Activated CD4-positive, alpha-beta T cell treated with anti-CD3 and anti-CD28 coated beads, Interleukin-2, amount 50 U/mL, for 16 hours (primary cell): ENCODE data around the gene DHX40.
"Not testable (repeated sequence)": the region's sequence is repeated elsewhere in the genome, so short reads cannot be mapped to it uniquely, and the experiment has no call there.

ENCODE experiments used
- DNase-seq: peaks from one replicate; pipeline ENCODE4 v3.0.0-alpha.2; 2020

Gene DHX40

DNA sequence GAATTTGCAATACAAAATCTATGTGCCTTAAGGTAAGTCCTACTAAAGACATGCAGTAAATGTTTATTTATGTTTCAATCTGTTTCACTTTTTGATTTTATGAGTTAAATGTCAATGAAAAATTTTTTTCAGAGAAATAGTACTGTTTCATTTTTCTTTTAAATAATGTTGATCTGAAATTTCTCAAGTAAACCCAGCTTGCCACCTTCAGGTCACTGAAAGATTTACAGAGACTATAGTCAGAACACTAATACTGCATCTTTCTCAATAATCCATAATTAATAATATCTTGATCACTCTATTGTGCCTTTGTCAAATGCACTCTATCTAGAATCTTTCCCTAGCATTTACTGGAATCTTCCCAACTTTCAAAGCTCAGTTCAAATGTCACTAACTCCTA is 6.5 kb upstream of the DHX40 start:
- no peak for DNase-seq

DNA sequence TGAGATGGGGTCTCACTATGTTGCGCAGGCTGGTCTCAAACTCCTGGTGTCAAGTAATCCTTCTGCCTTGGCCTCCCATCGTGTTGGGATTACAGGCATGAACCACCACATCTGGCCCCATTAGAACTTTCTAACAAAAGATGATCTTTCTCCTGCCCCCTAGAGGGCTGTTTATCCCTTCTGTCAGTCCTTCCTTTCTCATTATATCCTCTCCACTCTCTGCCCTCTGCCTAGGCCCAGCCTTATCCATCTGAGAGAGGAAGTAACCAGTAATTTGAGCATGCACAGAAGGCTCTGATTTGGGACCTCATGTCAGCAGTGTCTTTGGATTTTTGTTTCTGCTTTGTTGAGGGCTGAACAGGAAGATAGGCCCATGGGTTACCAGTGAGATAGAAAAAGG is 4.4 kb upstream of the DHX40 start:
- DNase-seq = peak; percentile 31

DNA sequence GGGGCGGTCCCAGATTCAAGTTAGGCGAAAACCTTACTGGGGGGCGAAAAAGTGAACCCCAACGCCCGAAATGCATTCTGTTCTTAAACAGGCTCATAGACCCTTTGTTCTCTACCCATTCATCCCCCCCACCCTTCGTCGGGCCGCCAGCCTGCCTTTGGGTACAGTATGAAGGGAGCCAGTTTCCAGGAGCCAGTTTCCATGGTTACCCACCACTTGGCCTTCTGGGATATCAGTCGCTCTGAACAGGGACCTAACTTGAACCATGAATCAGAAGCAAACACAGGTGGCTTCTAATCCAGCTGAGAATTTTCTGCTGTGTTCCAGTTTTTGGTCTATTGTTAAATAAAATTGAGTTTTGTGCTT is 532 bp downstream of the DHX40 start:
- peak; percentile 71 for DNase-seq

DNA sequence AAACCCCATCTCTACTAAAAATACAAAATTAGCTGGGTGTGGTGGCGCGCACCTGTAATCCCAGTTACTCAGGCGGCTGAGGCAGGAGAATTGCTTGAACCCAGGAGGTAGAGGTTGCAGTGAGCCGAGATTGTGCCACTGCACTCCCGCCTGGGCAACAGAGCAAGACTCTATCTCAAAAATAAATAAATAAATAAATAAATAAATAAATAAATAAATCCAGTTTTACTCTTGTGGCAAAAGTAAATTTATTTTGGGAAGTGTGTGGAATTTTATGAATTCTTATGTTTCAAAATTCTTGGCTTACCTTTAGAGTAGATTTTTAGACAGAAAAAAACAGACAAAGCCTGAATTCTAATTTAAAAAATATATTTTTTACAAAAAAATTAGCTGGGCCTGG is 3.7 kb downstream of the DHX40 start:
- not testable (repeated sequence) for DNase-seq

DNA sequence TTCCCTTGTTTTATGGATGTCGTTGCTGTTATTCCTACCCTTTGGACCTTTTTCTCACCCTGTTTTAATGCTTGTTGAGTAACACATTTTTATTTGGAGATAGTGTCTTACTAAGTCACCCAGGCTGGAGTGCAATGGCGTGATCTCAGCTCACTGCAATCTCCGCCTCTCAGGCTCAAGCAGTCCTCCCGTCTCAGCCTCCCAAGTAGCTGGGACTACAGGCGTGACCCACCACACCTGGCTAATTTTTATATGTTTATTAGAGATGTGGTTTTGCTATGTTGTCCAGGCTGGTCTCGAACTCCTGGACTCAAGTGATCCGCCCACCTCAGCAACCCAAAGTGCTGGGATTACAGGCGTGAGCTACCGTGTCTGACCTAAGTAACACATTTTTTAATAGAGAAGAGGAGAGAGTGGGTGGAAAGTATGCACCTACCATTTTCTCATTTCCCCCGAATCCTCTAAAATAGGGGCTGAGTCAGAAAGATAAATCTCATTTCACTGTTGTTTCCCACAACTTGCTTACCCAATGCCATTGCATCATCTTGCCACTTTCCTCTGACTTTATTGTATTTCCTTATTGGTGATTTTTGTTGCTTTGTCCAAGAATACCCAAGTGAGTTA is 7.0 kb downstream of the DHX40 start:
- peak; percentile 68 for DNase-seq

DNA sequence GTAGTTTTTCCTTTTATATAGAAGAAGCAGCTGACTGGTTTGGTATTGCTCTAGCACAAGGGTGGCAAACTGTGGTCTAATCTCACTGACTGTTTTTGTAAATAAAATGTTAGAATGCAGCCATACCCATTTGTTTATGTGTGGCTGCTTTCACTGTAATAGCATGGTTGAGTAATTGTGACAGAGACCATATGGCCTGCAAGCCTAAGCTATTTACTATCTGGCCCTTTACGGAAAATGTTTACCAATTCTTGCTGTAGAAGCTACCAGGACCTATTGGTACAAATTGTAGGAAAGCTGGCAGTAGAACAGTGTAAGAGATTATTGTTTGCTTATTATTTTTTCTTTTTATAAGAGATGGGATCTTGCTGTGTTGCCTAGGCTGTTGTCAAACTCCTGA is 18.8 kb downstream of the DHX40 start:
- not testable (repeated sequence) for DNase-seq

DNA sequence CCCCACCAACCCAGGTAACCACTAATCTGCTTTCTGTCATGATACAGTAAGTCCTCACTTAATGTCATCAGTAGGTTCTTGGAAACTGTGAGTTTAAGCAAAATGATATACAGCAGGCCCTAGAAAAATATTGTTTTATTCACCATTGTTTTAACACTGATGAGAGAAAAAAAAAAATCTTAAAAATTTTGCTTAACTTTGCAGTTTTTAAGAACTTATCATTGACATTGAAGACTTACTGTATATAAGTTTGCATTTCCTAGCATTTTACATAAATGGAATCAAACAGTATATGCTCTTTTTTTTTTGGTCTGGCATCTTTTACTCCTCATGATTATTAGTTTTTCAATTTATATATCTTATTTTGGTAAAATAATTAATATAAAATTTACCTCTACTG is 34.8 kb downstream of the DHX40 start:
- DNase-seq = no peak

DNA sequence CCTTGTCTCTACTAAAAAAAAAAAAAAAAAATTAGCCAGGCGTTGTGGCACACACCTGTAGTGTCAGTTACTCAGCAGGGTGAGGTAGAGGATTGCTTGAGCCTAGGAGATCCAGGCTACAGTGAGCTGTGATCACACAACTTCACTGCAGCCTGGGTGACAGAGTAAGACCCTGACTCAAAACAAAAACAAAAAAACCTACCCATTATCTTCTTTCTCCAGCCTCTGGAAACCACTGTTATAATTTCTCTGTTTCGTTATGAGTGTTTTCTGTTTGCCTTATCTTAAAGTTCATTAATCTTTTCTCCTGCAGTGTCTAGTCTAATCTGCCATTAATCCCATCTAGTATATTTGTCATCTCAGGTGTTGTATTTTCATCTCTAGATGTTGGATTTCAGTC is 35.7 kb downstream of the DHX40 start:
- peak; percentile 85 for DNase-seq

DNA sequence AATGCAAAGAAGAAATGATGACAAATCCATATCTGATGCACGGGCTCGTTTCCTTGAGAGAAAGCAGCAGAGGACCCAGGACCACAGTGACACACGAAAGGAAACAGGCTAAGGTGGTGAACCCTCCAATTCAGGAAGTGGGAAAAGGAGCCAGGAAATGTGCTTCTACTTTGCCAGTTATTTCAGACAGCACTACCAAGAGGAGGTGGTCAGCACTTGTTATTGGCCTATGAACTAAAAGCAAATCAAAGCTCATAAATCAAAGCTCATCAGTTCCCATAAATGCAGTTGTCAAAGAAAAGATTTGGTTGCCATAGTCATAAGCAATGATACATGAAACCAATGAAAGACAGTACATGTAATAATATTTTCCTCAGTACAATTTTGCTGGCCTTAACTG is 41.7 kb downstream of the DHX40 start:
- no peak for DNase-seq

DNA sequence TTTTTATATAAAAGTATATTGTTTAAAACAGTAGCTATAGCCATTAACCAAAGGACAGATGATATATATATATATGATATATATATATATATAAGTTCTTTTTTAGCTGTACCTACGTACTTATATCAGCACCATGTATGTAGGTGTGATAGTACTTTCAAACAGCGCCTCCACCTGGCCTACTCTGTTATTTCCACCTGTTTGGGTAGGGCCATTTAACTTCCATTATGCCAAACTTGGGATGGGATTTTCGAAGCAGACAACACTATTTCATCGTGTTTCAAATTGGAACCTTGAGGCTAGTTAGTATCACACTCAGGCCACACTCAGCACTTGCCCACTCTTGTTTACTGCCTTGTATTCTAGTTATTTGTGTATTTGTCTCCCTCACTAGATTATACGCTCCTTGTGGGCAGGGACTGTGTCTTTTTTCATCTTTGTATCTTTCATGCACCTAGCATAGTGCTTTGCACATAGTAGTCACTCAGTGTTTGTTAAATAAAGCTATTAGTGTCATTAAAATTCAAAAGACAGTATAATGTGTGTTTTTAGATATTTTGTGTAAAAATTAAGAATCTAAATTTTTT is 42.5 kb downstream of the DHX40 start:
- no peak for DNase-seq

DNA sequence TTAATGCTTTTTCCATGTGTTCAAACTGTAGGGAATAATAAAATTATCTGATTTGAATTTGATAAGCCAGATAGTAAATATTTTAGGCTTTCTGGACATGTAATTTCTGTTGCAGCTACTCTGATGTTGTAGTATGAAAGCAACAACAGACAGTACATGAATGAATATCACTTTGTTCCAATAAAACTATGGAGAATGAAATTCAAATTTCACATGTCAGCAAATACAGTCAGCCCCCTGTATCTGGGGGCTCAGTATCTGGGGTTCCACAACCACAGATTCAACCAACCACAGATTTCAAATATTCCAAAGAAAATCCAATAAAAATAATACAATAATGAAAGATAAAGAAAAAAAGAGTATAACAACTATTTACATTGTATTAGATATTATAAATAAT is 46.1 kb downstream of the DHX40 start:
- DNase-seq = no peak

DNA sequence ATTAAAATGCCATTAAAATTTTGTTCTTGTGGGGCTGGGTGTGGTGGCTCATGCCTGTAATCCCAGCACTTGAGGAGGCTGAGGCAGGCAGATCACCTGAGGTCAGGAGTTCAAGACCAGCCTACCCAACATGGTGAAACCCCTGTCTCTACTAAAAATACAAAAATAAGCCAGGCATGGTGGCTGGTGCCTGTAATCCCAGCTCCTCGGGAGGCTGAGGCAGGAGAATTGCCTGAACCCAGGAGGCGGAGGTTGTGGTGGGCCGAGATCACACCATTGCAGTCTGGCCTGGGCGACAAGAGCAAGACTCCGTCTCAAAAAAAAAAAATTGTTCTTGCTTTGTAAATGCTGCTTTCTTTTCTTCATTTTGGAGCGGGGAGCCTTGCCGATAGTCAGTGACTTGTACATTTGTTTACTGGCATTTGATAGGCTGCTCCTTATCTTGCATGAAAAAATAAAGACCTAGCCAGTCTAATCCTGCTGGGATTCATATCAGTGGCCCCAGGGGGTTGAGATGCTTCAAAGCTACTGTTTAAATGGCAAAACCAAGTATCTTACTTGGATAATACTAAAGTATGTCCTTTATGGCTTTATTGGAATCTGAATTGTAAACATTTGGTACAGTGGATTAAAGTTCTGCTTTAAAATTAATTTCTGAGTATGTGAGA is 51.0 kb downstream of the DHX40 start:
- DNase-seq = no peak

DNA sequence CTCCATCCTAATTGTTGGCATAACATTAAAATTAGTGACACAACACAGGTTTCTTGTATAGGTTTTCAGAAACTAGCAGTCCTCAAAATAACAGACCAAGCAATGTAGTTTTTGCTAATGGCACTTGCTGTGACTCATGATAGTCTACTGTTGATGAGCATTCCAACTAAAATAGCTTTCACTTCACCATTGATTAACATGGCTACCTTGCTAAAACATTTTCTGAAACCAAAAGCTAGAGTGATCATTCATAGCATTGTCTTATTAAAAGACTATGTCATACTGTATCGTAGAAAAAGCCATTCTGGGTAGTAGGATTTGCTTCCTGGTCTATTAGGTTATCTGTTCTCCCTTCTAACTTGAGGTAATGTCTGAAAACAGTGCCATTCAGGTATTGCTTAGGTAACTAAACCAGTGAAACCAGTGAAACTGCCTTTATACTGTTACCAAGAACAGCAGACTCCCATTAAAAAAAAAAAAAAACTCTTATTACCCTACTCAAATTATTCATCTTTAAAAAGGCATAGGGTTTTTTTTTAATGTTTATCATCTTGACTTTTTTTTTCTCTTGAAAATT is 51.8 kb downstream of the DHX40 start:
- no peak for DNase-seq

DNA sequence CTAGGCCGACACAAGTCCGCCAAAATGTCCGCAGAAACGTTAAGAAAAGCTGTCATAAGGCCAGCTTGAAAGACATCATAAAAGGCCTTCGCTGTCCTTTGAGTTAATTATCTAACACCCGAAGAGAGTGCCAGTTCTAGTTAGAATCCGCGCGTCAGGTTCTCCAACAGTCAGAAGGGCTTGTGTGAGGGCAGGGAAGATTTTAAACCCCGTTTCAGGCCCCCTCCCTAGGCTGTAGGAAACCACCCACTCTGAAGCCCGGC is 53.6 kb downstream of the DHX40 start:
- DNase-seq = no peak

DNA sequence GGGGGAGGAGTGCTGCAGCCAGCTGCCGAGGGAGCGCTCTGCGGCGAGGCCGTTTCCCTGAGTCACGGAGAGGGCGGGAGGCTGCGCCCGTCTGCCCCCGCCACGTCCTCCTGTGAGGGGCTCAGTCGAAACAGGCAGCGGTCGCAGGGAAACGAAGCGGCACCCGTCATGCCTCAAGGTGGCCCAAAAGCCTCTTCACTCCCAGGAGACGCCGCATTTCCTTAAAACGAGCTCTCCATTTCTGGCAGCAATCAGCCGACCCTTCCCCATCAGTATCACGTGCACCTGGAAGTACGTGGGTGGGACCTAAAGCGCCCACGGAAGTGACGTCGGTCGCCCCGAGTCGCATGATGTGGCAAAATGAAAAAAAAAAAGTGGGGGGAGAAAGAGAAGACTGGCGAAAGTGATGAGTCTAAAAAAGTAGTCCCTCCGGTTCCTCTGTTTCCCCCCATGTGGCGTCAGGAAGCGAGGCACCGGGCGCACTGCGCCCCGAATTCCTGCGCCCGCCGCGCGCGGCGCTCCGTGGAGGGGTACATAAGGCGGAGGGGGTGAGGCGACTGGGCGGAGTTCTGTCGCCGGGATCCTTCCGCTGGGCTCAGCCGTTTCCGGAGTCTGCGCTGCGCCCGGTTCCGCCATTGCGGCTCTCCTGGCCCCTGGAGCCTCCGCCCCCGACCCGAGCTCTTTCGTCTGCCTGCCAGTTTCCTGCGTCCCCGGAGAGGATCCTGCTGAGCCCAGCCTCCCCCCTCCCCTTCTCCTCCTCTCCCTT is 54.1 kb downstream of the DHX40 start, which contains the start of gene CLTC:
TSS of gene CLTC (plus strand) at position 598 of the 766 bp plus-strand sequence. CDS start 237 bp downstream, outside the sequence.
- DNase-seq = peak; percentile 93

DNA sequence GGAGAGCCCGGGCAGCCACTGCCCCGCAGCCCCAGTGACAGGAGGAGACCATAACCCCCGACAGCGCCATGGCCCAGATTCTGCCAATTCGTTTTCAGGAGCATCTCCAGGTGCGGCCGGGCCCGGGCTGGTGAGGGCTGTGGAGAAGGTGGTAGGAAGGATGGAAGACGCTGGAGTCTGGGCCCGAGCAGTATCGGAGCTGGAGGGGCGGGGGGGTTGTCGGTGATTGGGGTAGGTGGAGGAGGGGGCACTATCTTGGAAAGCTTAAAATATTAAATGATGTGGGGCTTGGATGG is 54.6 kb downstream of the DHX40 start:
- no peak for DNase-seq

DNA sequence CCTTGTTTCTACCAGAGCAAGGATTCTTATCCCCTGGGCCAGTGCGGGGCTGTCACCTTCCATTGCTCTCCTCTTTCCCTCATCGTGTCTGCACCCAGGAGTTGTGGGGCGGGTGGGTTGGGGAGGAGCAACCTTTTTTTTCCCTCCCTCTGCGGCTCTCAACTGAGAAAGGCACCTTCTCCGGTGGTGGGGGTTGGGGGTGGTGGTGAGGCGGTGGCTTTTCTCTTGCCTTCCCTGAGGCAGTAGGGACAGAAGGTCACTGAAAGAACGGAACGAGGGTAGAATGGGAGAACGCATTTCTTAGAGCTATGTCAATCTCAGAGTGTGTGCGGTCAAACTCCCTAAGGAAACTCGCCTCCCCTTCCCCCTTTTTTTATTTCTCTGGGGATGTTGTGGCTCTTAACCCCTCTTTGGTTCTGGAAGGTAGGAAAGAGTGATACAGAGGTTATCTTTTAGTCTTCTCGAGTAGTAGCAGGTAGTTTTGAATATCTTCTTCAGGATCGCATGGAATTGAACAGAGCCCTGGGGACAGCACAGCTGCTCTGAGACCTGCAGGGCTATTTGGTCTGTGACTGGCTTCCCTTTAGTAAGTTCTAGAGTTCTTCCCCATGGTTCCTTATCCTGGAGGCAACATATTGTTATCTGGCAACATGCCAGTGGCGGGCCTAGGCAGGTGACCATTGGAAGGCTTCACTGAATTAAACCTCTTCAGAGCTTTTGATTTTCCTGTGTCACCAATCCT is 55.3 kb downstream of the DHX40 start:
- peak; percentile 68 for DNase-seq

DNA sequence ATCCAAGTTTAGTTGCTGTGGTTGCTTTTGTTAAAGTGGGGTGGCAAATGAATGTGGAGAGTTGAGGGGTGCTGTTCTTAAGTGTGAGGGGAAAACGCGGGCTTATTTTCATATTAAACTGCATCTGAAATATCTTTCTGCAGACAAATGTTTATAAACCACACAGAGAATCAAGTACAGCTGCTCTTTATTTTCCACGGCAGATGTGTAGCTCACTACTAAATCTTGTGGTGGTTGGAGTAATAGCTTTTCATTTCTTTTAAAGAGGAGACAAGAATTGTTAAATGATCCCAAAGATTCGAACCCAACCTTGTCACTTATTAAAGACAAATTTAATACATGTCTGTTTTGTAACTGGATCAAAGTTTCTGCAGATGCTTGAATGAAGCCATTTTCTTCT is 56.4 kb downstream of the DHX40 start:
- no peak for DNase-seq

DNA sequence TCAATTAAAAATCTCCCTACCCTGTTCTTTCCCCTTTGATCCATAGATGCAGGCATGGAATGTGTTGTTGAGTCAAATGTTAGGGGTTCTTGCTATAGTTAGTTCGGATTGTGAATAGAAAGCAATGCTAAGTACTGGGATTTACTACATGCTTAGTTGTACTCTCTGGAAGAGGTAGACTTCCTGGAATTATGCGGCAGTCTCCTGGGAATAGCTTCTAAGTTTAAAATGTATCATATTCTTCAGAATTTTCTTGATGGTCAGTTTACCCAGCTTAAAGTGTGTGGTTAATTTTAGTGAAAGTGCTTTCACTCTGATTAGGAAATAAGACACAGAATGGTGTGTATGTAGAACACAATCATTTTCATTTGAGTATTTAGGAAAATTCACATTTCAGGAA is 57.7 kb downstream of the DHX40 start:
- no peak for DNase-seq

DNA sequence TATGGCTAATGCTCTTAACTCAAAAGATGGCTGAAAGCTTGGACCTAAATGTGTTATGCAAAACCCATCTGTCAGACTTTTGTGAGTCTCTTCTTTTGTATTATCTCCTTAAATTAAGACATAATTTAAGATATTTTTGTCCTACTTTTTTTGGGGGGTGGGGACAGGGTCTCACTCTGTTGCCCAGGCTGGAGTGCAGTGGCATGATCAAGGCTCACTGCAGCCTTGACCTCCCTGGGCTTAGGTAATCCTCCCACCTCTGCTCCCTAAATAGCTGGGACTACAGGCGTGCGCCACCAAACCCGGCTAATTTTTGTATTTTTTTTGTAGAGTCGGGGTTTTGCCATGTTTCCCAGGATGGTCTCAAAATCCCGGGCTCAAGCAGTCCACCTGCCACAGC is 61.3 kb downstream of the DHX40 start:
- DNase-seq = no peak

DNA sequence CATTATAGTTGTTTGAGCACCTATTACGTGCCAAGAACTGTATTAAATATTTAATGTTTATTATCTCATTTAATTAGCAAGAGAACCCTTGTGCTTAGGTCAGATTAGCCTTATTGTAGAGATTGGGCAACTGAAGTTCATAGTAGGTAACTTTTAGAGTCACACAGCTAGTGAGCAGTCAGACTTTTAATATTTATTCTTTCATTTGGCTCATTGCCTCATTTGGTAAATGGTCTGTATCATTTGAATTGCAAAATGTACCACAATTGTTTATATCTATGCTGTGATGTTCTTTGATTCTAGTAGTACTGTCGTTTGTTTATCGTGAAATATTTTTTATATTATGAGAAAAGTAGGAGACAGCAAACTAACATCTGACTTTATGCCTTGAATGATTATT is 61.9 kb downstream of the DHX40 start:
- DNase-seq = no peak

DNA sequence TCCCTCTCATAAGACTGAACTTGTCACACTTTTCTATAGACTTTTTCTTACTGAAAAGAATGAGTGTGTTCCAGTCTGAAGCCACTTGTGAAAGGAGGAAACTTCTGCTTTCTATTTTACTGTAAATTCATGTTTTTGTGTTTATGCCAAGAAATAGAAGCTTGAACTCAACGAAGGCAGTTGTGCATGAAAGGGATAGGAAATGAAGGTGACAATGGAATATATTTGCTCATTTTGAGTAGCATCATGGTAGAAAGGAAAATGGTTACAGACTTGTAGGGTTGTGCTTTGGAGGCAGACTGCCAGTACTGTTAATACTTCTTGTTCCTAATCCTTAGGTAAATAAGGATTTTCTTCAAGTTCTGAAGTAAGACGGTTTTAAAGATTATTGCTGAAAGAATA is 62.4 kb downstream of the DHX40 start:
- peak; percentile 35 for DNase-seq

DNA sequence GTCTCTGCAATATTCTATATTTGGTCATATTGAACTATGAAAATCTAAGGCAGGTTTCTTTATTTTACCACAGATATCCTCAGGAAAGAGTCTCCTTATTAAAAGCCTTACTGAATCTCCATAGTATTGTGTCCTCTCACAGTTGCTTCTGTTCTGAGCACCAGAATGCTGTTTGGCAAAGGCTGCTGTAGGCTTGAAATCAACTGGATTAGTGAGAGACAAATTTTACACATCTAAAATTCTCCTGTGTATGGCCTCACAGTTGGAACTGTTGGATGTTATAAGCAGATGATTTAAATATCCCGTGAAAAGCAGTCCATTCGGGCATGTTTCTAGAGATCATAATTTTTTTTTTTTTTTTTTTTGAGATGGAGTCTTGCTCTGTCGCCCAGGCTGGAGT is 63.8 kb downstream of the DHX40 start:
- no peak for DNase-seq
